Liver (tissue), 3 donors: ENCODE measurements around the gene COPE.

Experiments used
- ATF3 ChIP-seq: IDR thresholded peaks from 2 replicates; pipeline ENCODE4 v1.6.1; 2016; ENCODE audit warnings: antibody characterized with exemption
- FOXA1 ChIP-seq: IDR thresholded peaks from 2 replicates; pipeline ENCODE4 v1.6.1; 2016; ENCODE audit warnings: antibody characterized with exemption
- GABPA ChIP-seq, 2 donors: IDR thresholded peaks in 1 of 2; conservative IDR thresholded peaks in 1 of 2; 2 replicates each; pipeline ENCODE4 v1.6.1; 2016; ENCODE audit warnings: antibody characterized with exemption in 2 of 2, mild to moderate bottlenecking in 1 of 2, moderate library complexity in 1 of 2
- JUND ChIP-seq, 2 donors: IDR thresholded peaks; 2 replicates each; pipeline ENCODE4 v1.6.1; 2016; ENCODE audit warnings: antibody characterized with exemption in 2 of 2
- NR2F2 ChIP-seq: IDR thresholded peaks from 2 replicates; pipeline ENCODE4 v1.6.1; 2016; ENCODE audit warnings: antibody characterized with exemption
- SP1 ChIP-seq: IDR thresholded peaks from 2 replicates; pipeline ENCODE4 v1.6.1; 2018; ENCODE audit warnings: antibody characterized with exemption, mild to moderate bottlenecking
- YY1 ChIP-seq: IDR thresholded peaks from 2 replicates; pipeline ENCODE4 v1.6.1; 2016; ENCODE audit warnings: antibody characterized with exemption, mild to moderate bottlenecking
- TF ChIP-seq, protein P1 (sequence below): fragments of 150-350 bp; IDR thresholded peaks from 2 replicates; pipeline ENCODE4 v1.5.1; 2017; ENCODE audit warnings: improper control_type of control experiment, low read depth, low read length; ENCODE audit not compliant: missing input control
- TF ChIP-seq, protein P2 (sequence below): IDR thresholded peaks from 2 replicates; pipeline ENCODE4 v1.6.1; 2016; ENCODE audit warnings: antibody characterized with exemption, mild to moderate bottlenecking
- donor health status: healthy.
- donor health status: healthy.

DNA sequence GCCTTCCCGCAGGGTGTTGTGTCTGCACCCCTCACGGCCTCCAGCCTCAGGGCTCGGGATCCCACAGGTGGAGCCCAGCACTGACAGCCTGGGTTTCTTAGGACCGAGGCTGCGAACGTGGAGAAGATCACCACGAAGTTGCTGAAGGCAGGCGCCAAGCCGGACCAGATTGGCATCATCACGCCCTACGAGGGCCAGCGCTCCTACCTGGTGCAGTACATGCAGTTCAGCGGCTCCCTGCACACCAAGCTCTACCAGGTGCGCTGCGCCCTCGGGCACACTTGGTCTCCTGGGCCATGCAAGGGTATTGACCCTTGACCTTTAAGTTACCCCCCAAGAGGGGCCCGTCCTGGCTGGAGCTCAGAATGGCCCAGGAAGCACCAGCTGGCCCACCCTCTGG is 58.5 kb downstream of the COPE start:
- TF ChIP-seq SP1: no peak
- TF ChIP-seq, protein P1, sequence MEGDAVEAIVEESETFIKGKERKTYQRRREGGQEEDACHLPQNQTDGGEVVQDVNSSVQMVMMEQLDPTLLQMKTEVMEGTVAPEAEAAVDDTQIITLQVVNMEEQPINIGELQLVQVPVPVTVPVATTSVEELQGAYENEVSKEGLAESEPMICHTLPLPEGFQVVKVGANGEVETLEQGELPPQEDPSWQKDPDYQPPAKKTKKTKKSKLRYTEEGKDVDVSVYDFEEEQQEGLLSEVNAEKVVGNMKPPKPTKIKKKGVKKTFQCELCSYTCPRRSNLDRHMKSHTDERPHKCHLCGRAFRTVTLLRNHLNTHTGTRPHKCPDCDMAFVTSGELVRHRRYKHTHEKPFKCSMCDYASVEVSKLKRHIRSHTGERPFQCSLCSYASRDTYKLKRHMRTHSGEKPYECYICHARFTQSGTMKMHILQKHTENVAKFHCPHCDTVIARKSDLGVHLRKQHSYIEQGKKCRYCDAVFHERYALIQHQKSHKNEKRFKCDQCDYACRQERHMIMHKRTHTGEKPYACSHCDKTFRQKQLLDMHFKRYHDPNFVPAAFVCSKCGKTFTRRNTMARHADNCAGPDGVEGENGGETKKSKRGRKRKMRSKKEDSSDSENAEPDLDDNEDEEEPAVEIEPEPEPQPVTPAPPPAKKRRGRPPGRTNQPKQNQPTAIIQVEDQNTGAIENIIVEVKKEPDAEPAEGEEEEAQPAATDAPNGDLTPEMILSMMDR: no peak
- no peak for TF ChIP-seq GABPA (IDR thresholded peaks at IDR 0.05 in 1 of 2, conservative IDR thresholded peaks at IDR 0.05 in 1 of 2)
- TF ChIP-seq ATF3: no peak
- no peak for TF ChIP-seq JUND (IDR thresholded peaks at IDR 0.05)
- no peak for TF ChIP-seq YY1
- TF ChIP-seq NR2F2: no peak
- TF ChIP-seq, protein P2, sequence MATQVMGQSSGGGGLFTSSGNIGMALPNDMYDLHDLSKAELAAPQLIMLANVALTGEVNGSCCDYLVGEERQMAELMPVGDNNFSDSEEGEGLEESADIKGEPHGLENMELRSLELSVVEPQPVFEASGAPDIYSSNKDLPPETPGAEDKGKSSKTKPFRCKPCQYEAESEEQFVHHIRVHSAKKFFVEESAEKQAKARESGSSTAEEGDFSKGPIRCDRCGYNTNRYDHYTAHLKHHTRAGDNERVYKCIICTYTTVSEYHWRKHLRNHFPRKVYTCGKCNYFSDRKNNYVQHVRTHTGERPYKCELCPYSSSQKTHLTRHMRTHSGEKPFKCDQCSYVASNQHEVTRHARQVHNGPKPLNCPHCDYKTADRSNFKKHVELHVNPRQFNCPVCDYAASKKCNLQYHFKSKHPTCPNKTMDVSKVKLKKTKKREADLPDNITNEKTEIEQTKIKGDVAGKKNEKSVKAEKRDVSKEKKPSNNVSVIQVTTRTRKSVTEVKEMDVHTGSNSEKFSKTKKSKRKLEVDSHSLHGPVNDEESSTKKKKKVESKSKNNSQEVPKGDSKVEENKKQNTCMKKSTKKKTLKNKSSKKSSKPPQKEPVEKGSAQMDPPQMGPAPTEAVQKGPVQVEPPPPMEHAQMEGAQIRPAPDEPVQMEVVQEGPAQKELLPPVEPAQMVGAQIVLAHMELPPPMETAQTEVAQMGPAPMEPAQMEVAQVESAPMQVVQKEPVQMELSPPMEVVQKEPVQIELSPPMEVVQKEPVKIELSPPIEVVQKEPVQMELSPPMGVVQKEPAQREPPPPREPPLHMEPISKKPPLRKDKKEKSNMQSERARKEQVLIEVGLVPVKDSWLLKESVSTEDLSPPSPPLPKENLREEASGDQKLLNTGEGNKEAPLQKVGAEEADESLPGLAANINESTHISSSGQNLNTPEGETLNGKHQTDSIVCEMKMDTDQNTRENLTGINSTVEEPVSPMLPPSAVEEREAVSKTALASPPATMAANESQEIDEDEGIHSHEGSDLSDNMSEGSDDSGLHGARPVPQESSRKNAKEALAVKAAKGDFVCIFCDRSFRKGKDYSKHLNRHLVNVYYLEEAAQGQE: no peak
- no peak for TF ChIP-seq FOXA1
